H9 (cell line): ENCODE measurements around the gene IL15. TPM values are rescaled to one million over a fixed set of nuclear protein-coding genes. Genes with fewer than 3 reads are reported as not detected.

ENCODE experiments used
- DNase-seq: peaks from one replicate; pipeline ENCODE4 v3.0.0-alpha.2; 2017
- H2AFZ ChIP-seq: one replicate; pipeline ENCODE4 v1.6.1; 2013; ENCODE audit warnings: mild to moderate bottlenecking, low read length, control low read depth, moderate library complexity
- H2AK5ac ChIP-seq: 2 replicates; pipeline ENCODE4 v1.6.1; 2013; ENCODE audit warnings: low read length, control low read depth, mixed read lengths; ENCODE audit not compliant: insufficient read length
- H2BK120ac ChIP-seq: one replicate; pipeline ENCODE4 v1.6.1; 2013; ENCODE audit warnings: low read depth, mild to moderate bottlenecking, low read length, control low read depth, inconsistent platforms; ENCODE audit not compliant: poor library complexity, severe bottlenecking
- H2BK12ac ChIP-seq: 2 replicates; pipeline ENCODE4 v1.6.1; 2013; ENCODE audit warnings: low read length, control low read depth, mixed read lengths, low read depth; ENCODE audit not compliant: insufficient read length
- H2BK15ac ChIP-seq: 2 replicates; pipeline ENCODE4 v1.6.1; 2013; ENCODE audit warnings: low read depth, low read length, control low read depth
- H2BK20ac ChIP-seq: one replicate; pipeline ENCODE4 v1.6.1; 2013; ENCODE audit warnings: low read depth, mild to moderate bottlenecking, low read length, control low read depth, inconsistent platforms; ENCODE audit not compliant: poor library complexity, severe bottlenecking
- H2BK5ac ChIP-seq: 2 replicates; pipeline ENCODE4 v1.6.1; 2013; ENCODE audit warnings: low read length, control low read depth, mixed read lengths; ENCODE audit not compliant: insufficient read length
- H3K14ac ChIP-seq: 2 replicates; pipeline ENCODE4 v1.6.1; 2013; ENCODE audit warnings: low read length, control low read depth; ENCODE audit not compliant: insufficient read depth
- H3K18ac ChIP-seq: 2 replicates; pipeline ENCODE4 v1.6.1; 2013; ENCODE audit warnings: low read depth, mild to moderate bottlenecking, mixed read lengths, low read length, control low read depth; ENCODE audit not compliant: insufficient read length
- H3K23ac ChIP-seq: 2 replicates; pipeline ENCODE4 v1.6.1; 2013; ENCODE audit warnings: low read length, control low read depth, mixed read lengths, low read depth; ENCODE audit not compliant: insufficient read length
- H3K23me2 ChIP-seq: 2 replicates; pipeline ENCODE4 v1.6.1; 2013; ENCODE audit warnings: low read depth, mild to moderate bottlenecking, mixed read lengths, low read length, control low read depth; ENCODE audit not compliant: insufficient read length, poor library complexity, severe bottlenecking
- H3K27ac ChIP-seq: 2 replicates; pipeline ENCODE4 v1.5.1; 2013; ENCODE audit warnings: low read length, control low read depth, mixed read lengths, low read depth; ENCODE audit not compliant: insufficient read length
- H3K27me3 ChIP-seq: 2 replicates; pipeline ENCODE4 v1.6.1; 2013; ENCODE audit warnings: low read length, control low read depth, inconsistent platforms; ENCODE audit not compliant: insufficient read depth
- H3K4ac ChIP-seq: 2 replicates; pipeline ENCODE4 v1.6.1; 2013; ENCODE audit warnings: low read depth, mild to moderate bottlenecking, control low read depth, inconsistent platforms, low read length, moderate library complexity
- H3K4me1 ChIP-seq: 2 replicates; pipeline ENCODE4 v1.6.1; 2013; ENCODE audit warnings: low read length, control low read depth, inconsistent platforms; ENCODE audit not compliant: insufficient read depth
- H3K4me2 ChIP-seq: 2 replicates; pipeline ENCODE4 v1.6.1; 2013; ENCODE audit warnings: low read length, control low read depth, mixed read lengths; ENCODE audit not compliant: insufficient read length, insufficient read depth
- H3K56ac ChIP-seq: 2 replicates; pipeline ENCODE4 v1.6.1; 2013; ENCODE audit warnings: low read depth, mild to moderate bottlenecking, mixed read lengths, low read length, control low read depth; ENCODE audit not compliant: insufficient read length
- H3K79me1 ChIP-seq: 2 replicates; pipeline ENCODE4 v1.6.1; 2013; ENCODE audit warnings: low read depth, mild to moderate bottlenecking, moderate library complexity, low read length, control low read depth, inconsistent platforms; ENCODE audit not compliant: insufficient read depth, poor library complexity, severe bottlenecking
- H3K79me2 ChIP-seq: 2 replicates; pipeline ENCODE4 v1.6.1; 2013; ENCODE audit warnings: low read length, control low read depth, inconsistent platforms; ENCODE audit not compliant: insufficient read depth
- H3K9ac ChIP-seq: 2 replicates; pipeline ENCODE4 v1.6.1; 2013; ENCODE audit warnings: low read length, control low read depth, mixed read lengths; ENCODE audit not compliant: insufficient read length; ENCODE audit errors: extremely low read depth
- H3K9me3 ChIP-seq: one replicate; pipeline ENCODE4 v1.6.1; 2013; ENCODE audit warnings: low read depth, low read length, inconsistent platforms; ENCODE audit not compliant: control insufficient read depth
- H3T11ph ChIP-seq: one replicate; pipeline ENCODE4 v1.6.1; 2013; ENCODE audit warnings: mild to moderate bottlenecking, low read length, control low read depth, inconsistent platforms
- H4K20me1 ChIP-seq: one replicate; pipeline ENCODE4 v1.6.1; 2013; ENCODE audit not compliant: control insufficient read depth, insufficient read length, insufficient read depth
- H4K5ac ChIP-seq: 2 replicates; pipeline ENCODE4 v1.6.1; 2013; ENCODE audit warnings: low read depth, mild to moderate bottlenecking, mixed read lengths, low read length, control low read depth; ENCODE audit not compliant: insufficient read length
- H4K8ac ChIP-seq: replicated peaks from 2 replicates; pipeline ENCODE4 v1.6.1; 2013; ENCODE audit warnings: low read length, control low read depth, mixed read lengths, low read depth; ENCODE audit not compliant: insufficient read length
- H4K91ac ChIP-seq: 2 replicates; pipeline ENCODE4 v1.6.1; 2013; ENCODE audit warnings: low read depth, mild to moderate bottlenecking, moderate library complexity, mixed read lengths, low read length, control low read depth; ENCODE audit not compliant: insufficient read length
- H3K27ac Mint-ChIP-seq, 3 experiments: 2 replicates in 2 of 3; 3 replicates in 1 of 3; pipeline ENCODE4 v1.8.0; 2020 to 2021; ENCODE audit warnings: mixed read lengths in 3 of 3, mild to moderate bottlenecking in 1 of 3, moderate library complexity in 1 of 3
- H3K27me3 Mint-ChIP-seq: 2 replicates; pipeline ENCODE4 v1.8.0; 2021; ENCODE audit warnings: low read depth, mild to moderate bottlenecking, moderate library complexity, mixed read lengths
- H3K36me3 Mint-ChIP-seq, 3 experiments: 2 replicates in 2 of 3; 3 replicates in 1 of 3; pipeline ENCODE4 v1.8.0; 2020 to 2021; ENCODE audit warnings: low read depth in 3 of 3, mixed read lengths in 3 of 3; ENCODE audit not compliant: insufficient read depth in 1 of 3
- H3K4me1 Mint-ChIP-seq, 2 experiments: 2 replicates each; pipeline ENCODE4 v1.8.0; 2020; ENCODE audit warnings: mixed read lengths in 2 of 2
- H3K4me3 Mint-ChIP-seq, 2 experiments: 2 replicates in 1 of 2; 3 replicates in 1 of 2; pipeline ENCODE4 v1.8.0; 2020 to 2021; ENCODE audit warnings: mild to moderate bottlenecking in 2 of 2, mixed read lengths in 2 of 2, moderate library complexity in 1 of 2
- H3K9me3 Mint-ChIP-seq, 2 experiments: 2 replicates in 1 of 2; 3 replicates in 1 of 2; pipeline ENCODE4 v1.8.0; 2020; ENCODE audit warnings: mild to moderate bottlenecking in 2 of 2, mixed read lengths in 2 of 2, moderate library complexity in 1 of 2
- CTCF ChIP-seq: fragments of 200-600 bp; sonication (generic); conservative IDR thresholded peaks from 3 replicates; pipeline ENCODE4 v1.8.0; 2021; ENCODE audit warnings: antibody characterized with exemption, mild to moderate bottlenecking
- WGBS: extraction: QIAGEN DNeasy Blood & Tissue Kit; methylation state at CpG from one replicate; pipeline ENCODE4 v1.1.7; 2013; ENCODE audit warnings: missing lambda C conversion rate, low lambda C conversion rate, mixed read lengths; ENCODE audit not compliant: insufficient read length; ENCODE audit errors: extremely low coverage; 5-methylcytosine and 5-hydroxymethylcytosine counted together
- total RNA-seq: library from RNA; stranded (reverse); gene quantifications from 2 replicates; pipeline ENCODE4 v1.2.1, GENCODE V29; 2021

IL15 gene
- total RNA-seq, 1 experiment from 2014 or later = 0.61 TPM

GRCh38 chr4:141636771-141637460 is 533 bp downstream of the IL15 start:
- TF ChIP-seq CTCF = no peak
- Histone ChIP-seq H3K4me1 (no peaks in the 10 kb centered on the region), H3K79me2 (no peaks in the 10 kb centered on the region), H3K27me3 (no peaks in the 10 kb centered on the region; the same call in 1 of the 2 replicates), H2BK120ac (no peak overlapping the region), H3K23me2 (peaks cover 11% of the 10 kb centered on the region), H4K8ac (no peak overlapping the region), H3K9ac (peak overlapping the region; percentile 12), H3K79me1 (no peaks in the 10 kb centered on the region), H3K27ac (no peak overlapping the region), H4K5ac (no peak overlapping the region), H3K23ac (no peak overlapping the region), H2BK20ac (no peak overlapping the region), H4K20me1 (no peaks in the 10 kb centered on the region), H4K91ac (no peak overlapping the region), H2BK5ac (no peak overlapping the region), H3K4ac (no peak overlapping the region), H3K4me2 (peak overlapping the region; percentile 73), H2BK15ac (no peak overlapping the region), H3K14ac (no peak overlapping the region), H3K18ac (no peak overlapping the region), H2AFZ (no peak overlapping the region), H3K9me3 (no peaks in the 10 kb centered on the region), H3T11ph (no peak overlapping the region), H2AK5ac (no peak overlapping the region), H3K56ac (no peak overlapping the region), H2BK12ac (no peak overlapping the region)
- no CpG with 5 or more reads among the region's 41 CpGs for WGBS
- no peaks in the 10 kb centered on the region for H3K36me3 Mint-ChIP-seq
- no peaks in the 10 kb centered on the region for H3K9me3 Mint-ChIP-seq
- peaks cover 3 to 13% of the 10 kb centered on the region in 2 experiments; a peak in 3 of 4 replicates for H3K4me1 Mint-ChIP-seq
- H3K27me3 Mint-ChIP-seq = peaks cover 39% of the 10 kb centered on the region
- no peak overlapping the region for H3K27ac Mint-ChIP-seq
- peak overlapping the region; percentile 78 to 89 for H3K4me3 Mint-ChIP-seq
- peak; percentile 61 for DNase-seq
